GM21390 (cell line): ENCODE measurements around the gene SCN9A.
"Not testable (repeated sequence)": the region's sequence is repeated elsewhere in the genome, so short reads cannot be mapped to it uniquely, and the experiment has no call there.

Experiments used
- ATAC-seq: cut with Tn5 transposase; IDR thresholded peaks from one replicate; pipeline ENCODE4 v1.9.1; 2021; ENCODE audit not compliant: unreplicated experiment

The SCN9A gene

GRCh38 chr2:166375736-166376487 is at the start of gene SCN9A:
TSS of gene SCN9A (minus strand) at chr2:166375944. CDS start at chr2:166311756, 64,188 bp downstream.
- ATAC-seq: peak; percentile 72

GRCh38 chr2:166424841-166425240 is 49.1 kb upstream of the SCN9A start:
- no peak for ATAC-seq

GRCh38 chr2:166419616-166419934 is 43.8 kb upstream of the SCN9A start:
- ATAC-seq: no peak

GRCh38 chr2:166418853-166419615 is 43.3 kb upstream of the SCN9A start:
- no peak for ATAC-seq

DNA sequence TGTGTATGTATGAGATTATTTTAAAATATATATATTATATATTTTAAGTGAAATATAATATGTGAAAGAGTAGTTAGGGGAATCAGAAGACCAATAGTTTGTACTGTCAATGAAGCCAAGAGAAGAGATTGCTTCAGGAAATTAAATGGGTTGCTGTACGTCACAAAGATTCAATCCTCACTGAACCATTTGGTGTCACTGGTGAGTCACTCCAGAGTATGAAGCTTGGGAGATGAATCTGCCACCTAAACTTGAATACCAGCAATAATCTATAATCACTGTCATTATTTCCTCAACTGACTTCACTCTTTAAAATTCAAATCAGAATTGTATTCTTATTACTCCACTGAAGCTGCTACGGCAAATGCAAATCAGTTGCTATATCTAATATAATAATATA is 41.9 kb upstream of the SCN9A start:
- peak; percentile 56 for ATAC-seq

GRCh38 chr2:166413255-166413654 is 37.5 kb upstream of the SCN9A start:
- ATAC-seq: no peak

- ATAC-seq: no peak
These were observed 35.9 kb upstream of the SCN9A start for GRCh38 chr2:166411473-166412230.

- no peak for ATAC-seq
These were observed 35.2 kb upstream of the SCN9A start for GRCh38 chr2:166410828-166411472.

DNA sequence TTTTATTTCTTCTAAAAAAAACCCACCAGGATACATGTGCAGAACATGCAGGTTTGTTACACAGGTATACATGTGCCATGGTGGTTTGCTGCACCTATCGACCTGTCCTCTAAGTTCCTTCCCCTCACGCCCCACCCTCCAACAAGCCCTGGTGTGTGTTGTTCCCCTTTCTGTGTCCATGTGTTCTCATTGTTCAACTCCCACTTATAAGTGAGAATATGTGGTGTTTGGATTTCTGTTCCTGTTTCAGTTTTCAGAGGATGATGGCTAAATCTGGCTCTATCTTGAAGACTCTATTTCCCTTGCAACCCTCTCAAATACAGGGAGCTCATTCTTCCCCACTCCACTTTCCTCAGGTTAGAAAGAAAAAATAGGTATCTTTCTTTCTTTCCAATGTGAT is 32.0 kb upstream of the SCN9A start:
- not testable (repeated sequence) for ATAC-seq

DNA sequence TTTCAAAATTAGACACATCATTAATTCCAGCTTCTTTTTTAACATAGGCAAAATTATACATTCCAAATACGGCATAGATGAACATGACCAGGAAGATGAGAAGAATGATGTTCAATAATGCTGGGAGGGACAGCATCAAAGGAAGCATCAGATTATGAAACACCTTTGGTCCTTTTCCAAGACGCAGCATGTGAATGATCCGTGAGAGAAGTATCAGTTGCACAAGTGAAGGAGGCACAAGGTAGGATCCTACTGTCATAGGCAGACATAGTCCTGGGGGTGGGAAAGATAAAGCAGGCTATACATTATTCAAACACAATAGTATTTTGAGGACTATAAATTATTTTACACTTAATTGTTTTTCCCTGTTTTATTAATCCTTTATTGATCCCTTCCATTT is 30.6 kb upstream of the SCN9A start:
- no peak for ATAC-seq

- no peak for ATAC-seq
These were observed 29.8 kb upstream of the SCN9A start for GRCh38 chr2:166405569-166405926.

DNA sequence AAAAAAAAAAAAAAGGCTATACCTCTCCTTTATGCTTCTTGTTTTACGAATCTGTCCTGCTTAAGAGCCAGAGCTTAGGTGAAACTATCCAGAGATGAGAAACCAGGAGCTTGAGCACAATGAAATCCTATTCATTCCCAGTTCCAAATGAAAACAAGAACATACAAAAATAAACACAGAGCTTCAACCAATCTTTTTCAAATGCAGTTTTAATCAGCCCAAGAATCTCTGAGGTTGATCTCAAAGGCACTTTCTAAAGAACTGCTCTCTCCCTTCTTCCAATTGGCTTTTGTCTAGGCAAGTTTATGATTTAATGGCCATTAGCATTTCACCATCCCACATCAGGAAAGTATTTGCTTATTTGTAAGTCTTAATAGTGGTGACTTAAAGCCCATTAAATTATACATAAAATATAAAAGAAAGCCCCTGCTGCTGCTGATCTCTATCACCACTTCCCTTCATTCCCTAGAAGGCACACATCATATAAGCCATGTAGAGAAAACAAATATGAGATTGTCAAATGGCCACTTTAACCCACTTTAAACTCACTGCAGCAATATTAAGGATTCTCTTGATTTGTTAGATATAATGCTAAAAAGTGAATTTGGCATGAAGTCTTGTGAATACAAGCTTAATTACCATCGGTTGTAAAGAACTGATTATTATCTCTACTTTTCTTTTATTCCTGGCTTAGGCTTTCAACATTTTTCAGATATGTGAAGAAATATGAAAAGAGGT is 29.3 kb upstream of the SCN9A start:
- ATAC-seq: no peak

DNA sequence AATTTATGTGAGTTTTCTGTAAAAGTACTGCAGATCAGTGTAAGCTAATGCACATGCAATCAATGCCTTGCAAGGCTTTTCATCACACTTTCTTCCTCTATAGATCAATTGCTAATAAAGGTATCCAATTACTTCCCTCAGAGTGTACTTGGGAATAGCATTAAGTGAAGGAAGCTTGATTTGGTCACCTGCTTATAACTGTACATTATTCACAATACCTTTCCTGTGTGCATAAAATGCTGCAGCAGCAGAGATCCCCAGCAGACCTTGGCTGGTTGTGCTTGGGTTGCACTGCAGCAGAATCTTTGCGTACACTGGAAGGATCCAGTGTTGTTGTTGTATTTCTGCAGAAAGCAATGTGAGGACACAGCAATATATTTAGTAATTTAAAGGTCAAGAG is 18.5 kb upstream of the SCN9A start:
- no peak for ATAC-seq

- no peak for ATAC-seq
These were observed 17.3 kb upstream of the SCN9A start for GRCh38 chr2:166393008-166393407.

- no peak for ATAC-seq
These were observed 12.8 kb upstream of the SCN9A start for GRCh38 chr2:166388481-166389070.

DNA sequence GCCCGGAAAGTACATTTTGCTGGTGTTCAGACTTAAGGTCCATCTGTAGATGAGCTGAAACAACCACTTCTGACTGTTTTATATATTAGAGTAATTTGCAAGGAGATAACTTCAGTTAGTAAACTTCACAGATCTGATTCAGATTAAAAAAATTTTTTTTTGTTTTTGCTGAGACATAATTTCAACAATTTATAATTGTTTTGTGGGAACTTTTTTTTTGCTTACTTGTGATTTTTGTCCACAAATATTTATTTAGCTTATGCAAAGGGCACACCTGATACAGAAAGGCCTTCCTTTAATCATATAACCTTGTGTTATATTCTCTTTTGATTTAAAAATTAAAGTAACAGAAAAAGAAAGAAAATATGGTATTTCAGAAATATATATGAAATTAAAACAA is 9.6 kb upstream of the SCN9A start:
- ATAC-seq: no peak

GRCh38 chr2:166384774-166385173 is 9.0 kb upstream of the SCN9A start:
- ATAC-seq: no peak

- no peak for ATAC-seq
These were observed 6.7 kb upstream of the SCN9A start for GRCh38 chr2:166382448-166382847.

GRCh38 chr2:166380615-166381014 is 4.9 kb upstream of the SCN9A start:
- no peak for ATAC-seq

DNA sequence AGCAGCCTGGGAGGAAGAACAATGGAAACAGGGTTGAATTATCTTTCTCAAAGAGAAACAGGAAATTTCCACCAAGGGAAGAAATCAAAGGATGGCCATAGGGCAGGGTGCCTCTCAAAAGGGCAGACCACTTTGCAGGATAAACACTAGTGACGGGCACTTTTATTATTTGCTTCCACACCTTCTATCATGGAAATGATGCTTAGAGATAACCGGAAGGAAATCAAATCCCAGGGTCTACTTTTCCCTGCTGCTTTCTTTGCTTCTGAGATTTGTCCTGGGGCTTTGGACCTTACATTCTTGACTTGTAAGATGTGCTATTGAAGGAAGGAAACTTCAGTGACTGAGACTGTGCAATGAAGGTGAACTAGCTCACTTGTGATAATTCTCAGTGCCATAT is 1.1 kb upstream of the SCN9A start:
- no peak for ATAC-seq

- ATAC-seq: no peak
These were observed 714 bp upstream of the SCN9A start for GRCh38 chr2:166376488-166376828.
